HepG2 (cell line): ENCODE data around the gene NUFIP1. TPM values are rescaled to one million over a fixed set of nuclear protein-coding genes. Genes with fewer than 3 reads are reported as not detected.
"Not testable (repeated sequence)": the region's sequence is repeated elsewhere in the genome, so short reads cannot be mapped to it uniquely, and the experiment has no call there.

Experiments used
- ATAC-seq: fragments of 200-7000 bp; cut with Tn5 transposase; 3 replicates; pipeline ENCODE4 v1.9.1; 2020; ENCODE audit warnings: mild to moderate bottlenecking, moderate library complexity
- BruUV-seq: library from RNA; stranded (reverse); fragments of 400-500 nt; replicated peaks from 2 replicates; lab custom pipeline; 2021; lab: Mats Ljungman, UMichigan
- CTCF ChIA-PET: fragments of 300-600 bp; formaldehyde crosslinking; extraction: SDS; loops from one replicate; lab custom pipeline; 2021; ENCODE audit warnings: low total read pairs, inconsistent platforms, low intra/inter-chr PET ratio; lab: Yijun Ruan, JAX
- POLR2A ChIA-PET: fragments of 350-600 bp; sonication (Branson Sonifier 250); formaldehyde crosslinking; loops from one replicate; lab custom pipeline; 2020; ENCODE audit warnings: antibody characterized with exemption, inconsistent platforms; lab: Yijun Ruan, JAX
- DNase-seq: peaks from one replicate; pipeline ENCODE4 v3.0.0-alpha.2; 2015; ENCODE audit warnings: low spot score
- FAIRE-seq: peaks from 3 replicates; lab custom pipeline; 2011; peaks lifted over from hg19 to GRCh38; lab: Jason Lieb, UNC
- H2AFZ ChIP-seq: one replicate; pipeline ENCODE4 v1.6.1; 2011; ENCODE audit warnings: low read length, inconsistent platforms
- H3K27ac ChIP-seq: fragments of 300-600 bp; 3 replicates; pipeline ENCODE4 v1.8.0; 2011; ENCODE audit warnings: mixed run types, mild to moderate bottlenecking, mixed read lengths, low read length, inconsistent platforms; ENCODE audit not compliant: insufficient read depth; ENCODE audit errors: extremely low read length
- H3K27me3 ChIP-seq, 2 experiments: fragments of 200-600 bp in 1 of 2; 2 replicates in 1 of 2; 3 replicates in 1 of 2; pipeline versions ENCODE4 v1.6.0 to v1.8.0; 2011; ENCODE audit warnings: low read length in 2 of 2, mild to moderate bottlenecking in 2 of 2, moderate library complexity in 2 of 2, inconsistent platforms in 1 of 2; ENCODE audit not compliant: insufficient read depth in 2 of 2, control insufficient read depth in 1 of 2
- H3K36me3 ChIP-seq, 2 experiments: fragments of 200-600 bp in 1 of 2; replicated peaks in 1 of 2; 2 replicates in 1 of 2; 3 replicates in 1 of 2; pipeline versions ENCODE4 v1.5.1 to v1.8.0; 2011; ENCODE audit warnings: low read length in 2 of 2, inconsistent platforms in 1 of 2; ENCODE audit not compliant: insufficient read depth in 2 of 2, control insufficient read depth in 1 of 2
- H3K4me1 ChIP-seq: 2 replicates; pipeline ENCODE4 v1.5.1; 2012; ENCODE audit warnings: low read length, inconsistent platforms; ENCODE audit not compliant: insufficient read depth
- H3K4me2 ChIP-seq: 2 replicates; pipeline ENCODE4 v1.6.0; 2011; ENCODE audit warnings: low read depth, low read length, inconsistent platforms
- H3K4me3 ChIP-seq, 3 experiments: fragments of 200-600 bp in 1 of 3; sonication (generic), shearing (Covaris generic) in 1 of 3; replicated peaks in 1 of 3; 2 replicates each; pipeline ENCODE4 v1.5.1; 2011 to 2016; ENCODE audit warnings: low read length in 3 of 3, inconsistent platforms in 2 of 3, low read depth in 2 of 3, mild to moderate bottlenecking in 2 of 3, control low read depth in 1 of 3, mixed read lengths in 1 of 3; ENCODE audit not compliant: insufficient read depth in 1 of 3
- H3K79me2 ChIP-seq: one replicate; pipeline ENCODE4 v1.6.1; 2011; ENCODE audit warnings: low read length, inconsistent platforms; ENCODE audit not compliant: insufficient read depth
- H3K9ac ChIP-seq: 2 replicates; pipeline ENCODE4 v1.6.0; 2011; ENCODE audit warnings: mild to moderate bottlenecking, low read depth, low read length, inconsistent platforms; ENCODE audit not compliant: insufficient read depth
- H3K9me3 ChIP-seq: 2 replicates; pipeline ENCODE4 v1.5.1; 2012; ENCODE audit warnings: mild to moderate bottlenecking, low read length
- H4K20me1 ChIP-seq: 2 replicates; pipeline ENCODE4 v1.6.0; 2011; ENCODE audit warnings: inconsistent platforms, mild to moderate bottlenecking, low read length, moderate library complexity; ENCODE audit not compliant: insufficient read depth
- KLF6 ChIP-seq: IDR thresholded peaks from 2 replicates; pipeline ENCODE4 v1.8.0; 2016; ENCODE audit warnings: missing biosample characterization, missing genetic modification reagents
- SMARCC2 ChIP-seq: fragments of 450-650 bp; IDR thresholded peaks from 2 replicates; pipeline ENCODE4 v1.6.1; 2017; ENCODE audit warnings: antibody characterized with exemption, mild to moderate bottlenecking
- SMYD3 ChIP-seq: sonication (generic); formaldehyde crosslinking; IDR thresholded peaks from 2 replicates; pipeline ENCODE4 v1.8.1; 2023; ENCODE audit warnings: mild to moderate bottlenecking, missing genetic modification reagents
- ZNF10 ChIP-seq: sonication (generic); formaldehyde crosslinking; IDR thresholded peaks from 2 replicates; pipeline ENCODE4 v1.4.0; 2020; ENCODE audit warnings: mild to moderate bottlenecking, low read depth, missing genetic modification reagents, borderline replicate concordance
- ZNF749 ChIP-seq: sonication (generic); formaldehyde crosslinking; IDR thresholded peaks from 2 replicates; pipeline ENCODE4 v1.8.0; 2022; ENCODE audit warnings: mild to moderate bottlenecking, missing genetic modification reagents, moderate library complexity, borderline replicate concordance
- WGBS: methylation state at CpG from one replicate; pipeline ENCODE4 v1.1.6; 2017; ENCODE audit warnings: low lambda C conversion rate; 5-methylcytosine and 5-hydroxymethylcytosine counted together
- in situ Hi-C: cut with HindIII; loops from 2 replicates; pipeline ENCODE4 v1.10.0; 2017; ENCODE audit warnings: low pct_unique_long_range_greater_than_20kb; ENCODE audit not compliant: extremely low pct_ligation_motif_present
- intact Hi-C: fragments of 100-400 bp; cut with micrococcal nuclease; formaldehyde crosslinking; loops from one replicate; pipeline ENCODE4 v1.10.0; 2022; ENCODE audit not compliant: unreplicated experiment
- polyA plus RNA-seq, 8 experiments: library from polyadenylated mRNA; depleted of rRNA in 3 of 8; stranded (reverse) in 7 of 8; unstranded in 1 of 8; fragments of >200 nt; fragmentation: Illumina TruSeq in 4 of 8; extraction: Trizol in 4 of 8; gene quantifications; 2 replicates each; pipeline versions ENCODE4 v1.2.1 to v1.2.3, GENCODE V29; 2011 to 2016; ENCODE audit warnings: low read depth in 4 of 8, missing spikeins in 1 of 8, mixed read lengths in 1 of 8; ENCODE audit not compliant: insufficient read depth in 1 of 8
- total RNA-seq, 5 experiments: library from RNA; depleted of rRNA; stranded (reverse); fragments of >200 nt; fragmentation: Illumina TruSeq; extraction: Trizol; gene quantifications; 2 replicates each; pipeline ENCODE4 v1.2.3, GENCODE V29; 2016; ENCODE audit warnings: low read depth in 1 of 5
- TF ChIP-seq, protein P1 (sequence below): sonication (generic); formaldehyde crosslinking; IDR thresholded peaks from 2 replicates; pipeline ENCODE4 v1.5.0; 2020; ENCODE audit warnings: mild to moderate bottlenecking, low read depth, missing genetic modification reagents, borderline replicate concordance
- TF ChIP-seq, protein P2 (sequence below): sonication (generic); formaldehyde crosslinking; conservative IDR thresholded peaks from 2 replicates; pipeline ENCODE4 v1.4.0; 2020; ENCODE audit warnings: missing genetic modification reagents

NUFIP1 gene
- total and polyA plus RNA-seq, 2 of the 13 experiments (the other 11 are each of a cell fraction or from before 2014, with no cell fraction given): 1.9 to 10.3 TPM

DNA sequence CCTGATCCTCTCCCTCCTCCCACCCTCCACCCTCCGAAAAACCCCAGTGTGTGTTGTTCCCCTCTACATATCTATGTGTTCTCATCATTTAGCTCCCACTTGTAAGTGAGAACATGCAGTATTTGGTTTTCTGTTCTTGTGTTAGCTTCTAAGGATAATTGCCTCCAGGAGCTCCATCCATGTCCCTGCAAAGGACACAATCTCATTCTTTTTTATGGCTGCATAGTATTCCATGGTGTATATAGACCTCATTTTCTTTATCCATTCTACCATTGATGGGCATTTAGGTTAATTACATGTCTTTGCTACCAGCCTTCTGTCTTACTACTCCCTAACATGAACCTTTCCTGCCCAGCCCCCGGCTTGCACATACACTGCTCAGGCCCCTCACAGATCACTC is 91.0 kb downstream of the NUFIP1 start:
- H3K4me2 ChIP-seq, FAIRE-seq, ATAC-seq, in situ Hi-C loops, CTCF ChIA-PET, H3K9ac ChIP-seq, H3K27ac ChIP-seq, H4K20me1 ChIP-seq, H3K36me3 ChIP-seq, DNase-seq, H3K27me3 ChIP-seq, H3K4me3 ChIP-seq, BruUV-seq, POLR2A ChIA-PET, H2AFZ ChIP-seq, H3K79me2 ChIP-seq, intact Hi-C loops, H3K9me3 ChIP-seq: not testable (repeated sequence)
- WGBS: 40% methylated on average over 2 of the region's 2 CpGs
- peaks cover 17% of the 10 kb centered on the region for H3K4me1 ChIP-seq

DNA sequence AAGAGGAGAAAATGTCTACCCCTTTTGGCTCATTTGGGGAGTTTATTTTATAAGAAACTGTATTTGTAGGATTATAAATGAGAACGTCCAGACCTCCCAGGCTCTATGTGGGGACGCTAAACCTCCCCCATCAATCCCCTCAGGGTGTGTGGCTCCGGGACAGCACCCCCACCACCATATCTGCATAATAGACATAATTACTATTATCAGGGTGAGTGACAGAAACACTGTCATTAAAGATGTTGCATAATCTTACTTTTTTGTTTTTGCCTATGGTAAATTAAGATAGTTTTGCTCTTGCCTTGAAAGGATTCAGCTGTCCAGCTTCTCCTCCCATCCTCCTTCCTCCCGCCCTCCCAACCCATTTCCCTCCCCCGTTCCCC is 93.3 kb downstream of the NUFIP1 start:
- Histone ChIP-seq H3K27me3 (no peaks in the 10 kb centered on the region), H3K79me2 (no peaks in the 10 kb centered on the region), H3K9ac (no peak overlapping the region), H2AFZ (no peak overlapping the region), H3K27ac (no peak overlapping the region), H3K4me2 (no peak overlapping the region), H3K9me3 (no peaks in the 10 kb centered on the region), H3K36me3 (no peaks in the 10 kb centered on the region), H3K4me1 (peaks cover 32% of the 10 kb centered on the region), H3K4me3 (no peak overlapping the region), H4K20me1 (no peaks in the 10 kb centered on the region)
- POLR2A ChIA-PET: no interaction called here
- CTCF ChIA-PET: no interaction called here
- no TSS peak for BruUV-seq
- no peak for TF ChIP-seq ZNF10 (CRISPR knock-in tag)
- TF ChIP-seq SMARCC2: no peak
- TF ChIP-seq KLF6 (CRISPR knock-in tag): no peak
- TF ChIP-seq ZNF749: no peak
- TF ChIP-seq, protein P1, sequence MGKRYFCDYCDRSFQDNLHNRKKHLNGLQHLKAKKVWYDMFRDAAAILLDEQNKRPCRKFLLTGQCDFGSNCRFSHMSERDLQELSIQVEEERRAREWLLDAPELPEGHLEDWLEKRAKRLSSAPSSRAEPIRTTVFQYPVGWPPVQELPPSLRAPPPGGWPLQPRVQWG (CRISPR knock-in tag): no peak
- TF ChIP-seq, protein P2, sequence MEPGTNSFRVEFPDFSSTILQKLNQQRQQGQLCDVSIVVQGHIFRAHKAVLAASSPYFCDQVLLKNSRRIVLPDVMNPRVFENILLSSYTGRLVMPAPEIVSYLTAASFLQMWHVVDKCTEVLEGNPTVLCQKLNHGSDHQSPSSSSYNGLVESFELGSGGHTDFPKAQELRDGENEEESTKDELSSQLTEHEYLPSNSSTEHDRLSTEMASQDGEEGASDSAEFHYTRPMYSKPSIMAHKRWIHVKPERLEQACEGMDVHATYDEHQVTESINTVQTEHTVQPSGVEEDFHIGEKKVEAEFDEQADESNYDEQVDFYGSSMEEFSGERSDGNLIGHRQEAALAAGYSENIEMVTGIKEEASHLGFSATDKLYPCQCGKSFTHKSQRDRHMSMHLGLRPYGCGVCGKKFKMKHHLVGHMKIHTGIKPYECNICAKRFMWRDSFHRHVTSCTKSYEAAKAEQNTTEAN (CRISPR knock-in tag): no peak
- no peak for TF ChIP-seq SMYD3 (CRISPR knock-in tag)
- in situ Hi-C loops (no loop called here), intact Hi-C loops (no loop called here)
- no peak for DNase-seq
- FAIRE-seq: no peak
- ATAC-seq: no peak
- 45% methylated on average over 5 of the region's 5 CpGs for WGBS
